Neural cell (in vitro differentiated cells): ENCODE data around the gene SEMA7A. TPM values are rescaled to one million over a fixed set of nuclear protein-coding genes. Genes with fewer than 3 reads are reported as not detected.

Experiments used
- H2AFZ ChIP-seq: fragments of 200-600, 300-800 bp; sonication (generic), shearing (Covaris generic); 2 replicates; pipeline ENCODE4 v1.6.0; 2014; ENCODE audit warnings: low read depth, mild to moderate bottlenecking, antibody characterized with exemption, low read length, moderate library complexity
- H3F3A ChIP-seq: fragments of 200-600 bp; shearing (Covaris generic); 2 replicates; pipeline ENCODE4 v1.6.1; 2016; ENCODE audit warnings: mild to moderate bottlenecking, moderate library complexity, mixed read lengths, antibody characterized with exemption, low read length; ENCODE audit not compliant: insufficient read depth, poor library complexity, severe bottlenecking
- H3K27ac ChIP-seq: fragments of 200-600, 300-800 bp; sonication (generic), shearing (Covaris generic); 2 replicates; pipeline ENCODE4 v1.5.1; 2014; ENCODE audit warnings: mild to moderate bottlenecking, low read length, moderate library complexity
- H3K27me3 ChIP-seq: fragments of 300-800, 200-600 bp; sonication (generic), shearing (Covaris generic); 2 replicates; pipeline ENCODE4 v1.6.0; 2014; ENCODE audit warnings: mild to moderate bottlenecking, low read depth, low read length, moderate library complexity; ENCODE audit not compliant: insufficient read depth
- H3K36me3 ChIP-seq: fragments of 300-800, 200-600 bp; sonication (generic), shearing (Covaris generic); 2 replicates; pipeline ENCODE4 v1.5.1; 2014; ENCODE audit warnings: mild to moderate bottlenecking, antibody characterized with exemption, low read length, moderate library complexity; ENCODE audit not compliant: insufficient read depth
- H3K4me2 ChIP-seq: fragments of 300-800, 200-600 bp; sonication (generic), shearing (Covaris generic); 2 replicates; pipeline ENCODE4 v1.6.0; 2014; ENCODE audit warnings: mild to moderate bottlenecking, low read length
- H3K4me3 ChIP-seq: fragments of 300-800, 200-600 bp; sonication (generic), shearing (Covaris generic); 2 replicates; pipeline ENCODE4 v1.5.1; 2014; ENCODE audit warnings: mild to moderate bottlenecking, low read length, moderate library complexity
- H3K79me2 ChIP-seq: fragments of 200-600 bp; shearing (Covaris generic); replicated peaks from 2 replicates; pipeline ENCODE4 v1.6.0; 2014; ENCODE audit warnings: mild to moderate bottlenecking, low read length, moderate library complexity; ENCODE audit not compliant: insufficient read depth
- H3K9ac ChIP-seq: fragments of 300-800, 200-600 bp; sonication (generic), shearing (Covaris generic); 2 replicates; pipeline ENCODE4 v1.6.1; 2016; ENCODE audit warnings: mild to moderate bottlenecking, low read length, mixed read lengths
- H3K9me2 ChIP-seq: fragments of 200-600 bp; shearing (Covaris generic); 2 replicates; pipeline ENCODE4 v1.6.1; 2016; ENCODE audit warnings: mild to moderate bottlenecking, low read length, mixed read lengths; ENCODE audit not compliant: insufficient read depth
- H3K9me3 ChIP-seq: fragments of 200-600, 300-800 bp; sonication (generic), shearing (Covaris generic); 2 replicates; pipeline ENCODE4 v1.6.1; 2016; ENCODE audit warnings: mild to moderate bottlenecking, mixed run types, low read length, moderate library complexity, mixed read lengths
- H4K20me1 ChIP-seq: fragments of 200-600 bp; shearing (Covaris generic); 2 replicates; pipeline ENCODE4 v1.6.1; 2016; ENCODE audit warnings: mild to moderate bottlenecking, mixed run types; ENCODE audit not compliant: insufficient read depth
- EP300 ChIP-seq: fragments of 450-650 bp; conservative IDR thresholded peaks from 2 replicates; pipeline ENCODE4 v1.6.1; 2014; ENCODE audit warnings: antibody characterized with exemption, mild to moderate bottlenecking, moderate library complexity; ENCODE audit not compliant: poor library complexity, severe bottlenecking
- EZH2 ChIP-seq: fragments of 200-600, 300-800 bp; shearing (Covaris generic), sonication (generic); IDR thresholded peaks from 2 replicates; pipeline ENCODE4 v1.6.1; 2014; ENCODE audit warnings: antibody characterized with exemption, low read length, borderline replicate concordance, mild to moderate bottlenecking; ENCODE audit not compliant: insufficient read depth, poor library complexity, severe bottlenecking
- POLR2AphosphoS5 ChIP-seq: IDR thresholded peaks from 2 replicates; pipeline ENCODE4 v1.6.1; 2012
- RAD21 ChIP-seq: fragments of 450-650 bp; conservative IDR thresholded peaks from 2 replicates; pipeline ENCODE4 v1.6.1; 2014; ENCODE audit warnings: antibody characterized with exemption, mild to moderate bottlenecking, moderate library complexity
- SMC3 ChIP-seq: fragments of 450-650 bp; conservative IDR thresholded peaks from 2 replicates; pipeline ENCODE4 v1.6.1; 2014; ENCODE audit warnings: antibody characterized with exemption, mild to moderate bottlenecking, moderate library complexity; ENCODE audit not compliant: poor library complexity
- polyA plus RNA-seq: library from polyadenylated mRNA; depleted of rRNA; stranded (reverse); fragments of >200 nt; gene quantifications from 2 replicates; pipeline ENCODE4 v1.2.3, GENCODE V29; 2014
- TF ChIP-seq, protein P1 (sequence below): IDR thresholded peaks from 2 replicates; pipeline ENCODE4 v1.6.1; 2012; ENCODE audit warnings: borderline replicate concordance
- TF ChIP-seq, protein P2 (sequence below): fragments of 450-650 bp; IDR thresholded peaks from 2 replicates; pipeline ENCODE4 v1.5.1; 2014; ENCODE audit warnings: antibody characterized with exemption, mild to moderate bottlenecking, moderate library complexity; ENCODE audit not compliant: poor library complexity, severe bottlenecking

Gene SEMA7A
- polyA plus RNA-seq, 1 donor from 2014 or later, result 28.8 TPM

DNA sequence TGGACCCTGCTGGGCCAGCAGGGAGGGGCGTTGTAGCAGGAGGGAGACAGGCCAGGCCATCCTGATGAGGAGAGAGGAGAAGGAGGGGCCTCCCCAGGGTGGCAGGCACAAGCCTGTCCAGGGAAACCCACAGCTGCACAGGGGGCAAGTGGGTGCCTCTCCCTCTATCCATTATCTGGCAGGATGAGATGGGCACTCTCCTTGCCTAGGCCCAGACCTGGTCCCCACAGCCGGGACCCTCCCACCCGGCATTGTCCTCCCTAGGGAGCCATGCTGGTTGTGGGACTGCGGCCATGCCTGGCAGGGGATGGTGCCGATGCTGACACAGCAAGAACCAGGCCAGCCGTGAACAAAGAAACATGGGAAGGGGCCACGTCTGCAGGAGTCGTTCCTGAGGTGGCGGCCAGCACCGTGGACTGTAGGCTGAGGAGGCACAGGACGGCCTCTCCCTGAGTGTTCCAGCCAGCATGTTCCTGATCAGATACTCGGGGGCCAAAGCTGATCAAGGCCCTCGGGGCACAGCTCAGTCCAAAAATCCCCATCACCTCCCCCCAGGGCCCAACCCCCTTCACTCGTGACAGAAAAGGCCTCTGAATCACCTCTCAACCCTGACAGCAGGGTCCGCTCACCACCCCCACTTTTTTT lies 47.1 kb downstream of the SEMA7A start:
- Histone ChIP-seq H3K9me3 (no peaks in the 10 kb centered on the region), H3K36me3 (no peaks in the 10 kb centered on the region), H3F3A (no peaks in the 10 kb centered on the region), H3K4me2 (no peak overlapping the region), H3K27me3 (no peaks in the 10 kb centered on the region), H3K4me3 (no peak overlapping the region), H4K20me1 (no peaks in the 10 kb centered on the region), H3K79me2 (no peaks in the 10 kb centered on the region), H3K9ac (no peak overlapping the region), H3K27ac (no peak overlapping the region), H3K9me2 (no peaks in the 10 kb centered on the region), H2AFZ (no peak overlapping the region)
- TF ChIP-seq, protein P1, sequence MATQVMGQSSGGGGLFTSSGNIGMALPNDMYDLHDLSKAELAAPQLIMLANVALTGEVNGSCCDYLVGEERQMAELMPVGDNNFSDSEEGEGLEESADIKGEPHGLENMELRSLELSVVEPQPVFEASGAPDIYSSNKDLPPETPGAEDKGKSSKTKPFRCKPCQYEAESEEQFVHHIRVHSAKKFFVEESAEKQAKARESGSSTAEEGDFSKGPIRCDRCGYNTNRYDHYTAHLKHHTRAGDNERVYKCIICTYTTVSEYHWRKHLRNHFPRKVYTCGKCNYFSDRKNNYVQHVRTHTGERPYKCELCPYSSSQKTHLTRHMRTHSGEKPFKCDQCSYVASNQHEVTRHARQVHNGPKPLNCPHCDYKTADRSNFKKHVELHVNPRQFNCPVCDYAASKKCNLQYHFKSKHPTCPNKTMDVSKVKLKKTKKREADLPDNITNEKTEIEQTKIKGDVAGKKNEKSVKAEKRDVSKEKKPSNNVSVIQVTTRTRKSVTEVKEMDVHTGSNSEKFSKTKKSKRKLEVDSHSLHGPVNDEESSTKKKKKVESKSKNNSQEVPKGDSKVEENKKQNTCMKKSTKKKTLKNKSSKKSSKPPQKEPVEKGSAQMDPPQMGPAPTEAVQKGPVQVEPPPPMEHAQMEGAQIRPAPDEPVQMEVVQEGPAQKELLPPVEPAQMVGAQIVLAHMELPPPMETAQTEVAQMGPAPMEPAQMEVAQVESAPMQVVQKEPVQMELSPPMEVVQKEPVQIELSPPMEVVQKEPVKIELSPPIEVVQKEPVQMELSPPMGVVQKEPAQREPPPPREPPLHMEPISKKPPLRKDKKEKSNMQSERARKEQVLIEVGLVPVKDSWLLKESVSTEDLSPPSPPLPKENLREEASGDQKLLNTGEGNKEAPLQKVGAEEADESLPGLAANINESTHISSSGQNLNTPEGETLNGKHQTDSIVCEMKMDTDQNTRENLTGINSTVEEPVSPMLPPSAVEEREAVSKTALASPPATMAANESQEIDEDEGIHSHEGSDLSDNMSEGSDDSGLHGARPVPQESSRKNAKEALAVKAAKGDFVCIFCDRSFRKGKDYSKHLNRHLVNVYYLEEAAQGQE, result no peak
- TF ChIP-seq EP300 (no peak), SMC3 (no peak), RAD21 (no peak), EZH2 (no peak), POLR2AphosphoS5 (no peak)
- TF ChIP-seq, protein P2, sequence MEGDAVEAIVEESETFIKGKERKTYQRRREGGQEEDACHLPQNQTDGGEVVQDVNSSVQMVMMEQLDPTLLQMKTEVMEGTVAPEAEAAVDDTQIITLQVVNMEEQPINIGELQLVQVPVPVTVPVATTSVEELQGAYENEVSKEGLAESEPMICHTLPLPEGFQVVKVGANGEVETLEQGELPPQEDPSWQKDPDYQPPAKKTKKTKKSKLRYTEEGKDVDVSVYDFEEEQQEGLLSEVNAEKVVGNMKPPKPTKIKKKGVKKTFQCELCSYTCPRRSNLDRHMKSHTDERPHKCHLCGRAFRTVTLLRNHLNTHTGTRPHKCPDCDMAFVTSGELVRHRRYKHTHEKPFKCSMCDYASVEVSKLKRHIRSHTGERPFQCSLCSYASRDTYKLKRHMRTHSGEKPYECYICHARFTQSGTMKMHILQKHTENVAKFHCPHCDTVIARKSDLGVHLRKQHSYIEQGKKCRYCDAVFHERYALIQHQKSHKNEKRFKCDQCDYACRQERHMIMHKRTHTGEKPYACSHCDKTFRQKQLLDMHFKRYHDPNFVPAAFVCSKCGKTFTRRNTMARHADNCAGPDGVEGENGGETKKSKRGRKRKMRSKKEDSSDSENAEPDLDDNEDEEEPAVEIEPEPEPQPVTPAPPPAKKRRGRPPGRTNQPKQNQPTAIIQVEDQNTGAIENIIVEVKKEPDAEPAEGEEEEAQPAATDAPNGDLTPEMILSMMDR, result no peak

DNA sequence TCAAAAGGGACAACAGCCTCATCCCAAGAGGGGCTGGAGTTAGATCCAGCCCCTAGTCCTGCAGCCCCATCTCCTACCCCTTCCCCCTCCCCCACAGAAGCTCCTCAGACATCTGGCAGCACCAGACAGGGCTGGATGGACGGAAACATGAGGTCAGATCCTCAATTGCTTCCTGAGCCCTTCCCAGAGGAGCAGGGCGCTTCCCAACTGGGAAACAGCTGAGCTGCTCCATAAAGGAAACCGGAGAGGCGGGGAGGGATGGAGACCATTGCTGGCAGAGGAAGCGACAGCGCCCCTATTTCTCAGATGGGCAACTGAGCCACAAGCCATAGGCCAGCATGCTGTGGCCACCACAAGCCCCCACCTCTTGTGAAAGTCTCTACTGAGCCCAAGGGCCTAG lies 48.0 kb downstream of the SEMA7A start:
- no peak overlapping the region for H2AFZ ChIP-seq
- no peak overlapping the region for H3K4me2 ChIP-seq
- no peaks in the 10 kb centered on the region for H3K9me3 ChIP-seq
- no peak overlapping the region for H3K4me3 ChIP-seq
- H3K9me2 ChIP-seq, result no peaks in the 10 kb centered on the region
- no peaks in the 10 kb centered on the region for H3K79me2 ChIP-seq
- no peaks in the 10 kb centered on the region for H3K27me3 ChIP-seq
- no peaks in the 10 kb centered on the region for H4K20me1 ChIP-seq
- H3F3A ChIP-seq, result no peaks in the 10 kb centered on the region
- no peaks in the 10 kb centered on the region for H3K36me3 ChIP-seq
- no peak for TF ChIP-seq EZH2
- H3K9ac ChIP-seq, result no peak overlapping the region
- H3K27ac ChIP-seq, result no peak overlapping the region
